ENCODE measurements around the gene REXO5. TPM values are rescaled to one million over a fixed set of nuclear protein-coding genes. Genes with fewer than 3 reads are reported as not detected.
A peak's percentile ranks its signal among the peaks of the same experiment; 100 is the strongest.

Gene REXO5
- total RNA-seq, 1 donor from 2014 or later = 4.0 TPM

GRCh38 chr16:20822521-20823325 lies 16.4 kb downstream of the REXO5 start:
- DNase-seq (ENCODE audit: low spot score) = no peak
- peaks cover 8% of the 10 kb centered on the region for H3K4me1 Mint-ChIP-seq (ENCODE audit: low read depth)
- H3K4me3 Mint-ChIP-seq (ENCODE audit: unreplicated experiment) = no peak overlapping the region
- H3K27ac Mint-ChIP-seq (ENCODE audit: unreplicated experiment) = no peak overlapping the region
- no peak for TF ChIP-seq CTCF (IDR thresholded peaks at IDR 0.05)
- H3K27me3 Mint-ChIP-seq (ENCODE audit: low read depth) = no peaks in the 10 kb centered on the region
- peaks cover 7% of the 10 kb centered on the region for H3K36me3 Mint-ChIP-seq (ENCODE audit: low read depth)
- H3K9me3 Mint-ChIP-seq (ENCODE audit: low read depth) = no peaks in the 10 kb centered on the region

GRCh38 chr16:20826039-20826566 lies 19.8 kb downstream of the REXO5 start:
- Mint-ChIP-seq H3K36me3 (ENCODE audit: low read depth) (peaks cover 4% of the 10 kb centered on the region), H3K27ac (ENCODE audit: unreplicated experiment) (no peak overlapping the region), H3K9me3 (ENCODE audit: low read depth) (no peaks in the 10 kb centered on the region), H3K4me1 (ENCODE audit: low read depth) (peaks cover 8% of the 10 kb centered on the region), H3K4me3 (ENCODE audit: unreplicated experiment) (no peak overlapping the region), H3K27me3 (ENCODE audit: low read depth) (no peaks in the 10 kb centered on the region)
- no peak for DNase-seq (ENCODE audit: low spot score)
- TF ChIP-seq CTCF (IDR thresholded peaks at IDR 0.05) = no peak

- H3K27me3 Mint-ChIP-seq (ENCODE audit: low read depth) = no peaks in the 10 kb centered on the region
- no peak overlapping the region for H3K4me3 Mint-ChIP-seq (ENCODE audit: unreplicated experiment)
- no peak for DNase-seq (ENCODE audit: low spot score)
- peaks cover 8% of the 10 kb centered on the region for H3K36me3 Mint-ChIP-seq (ENCODE audit: low read depth)
- H3K27ac Mint-ChIP-seq (ENCODE audit: unreplicated experiment) = no peak overlapping the region
- H3K4me1 Mint-ChIP-seq (ENCODE audit: low read depth) = peaks cover 4% of the 10 kb centered on the region
- peaks cover 2% of the 10 kb centered on the region for H3K9me3 Mint-ChIP-seq (ENCODE audit: low read depth)
- TF ChIP-seq CTCF (IDR thresholded peaks at IDR 0.05) = no peak
These were observed 23.2 kb downstream of the REXO5 start for GRCh38 chr16:20829536-20829935.

GRCh38 chr16:20830372-20830771 lies 24.0 kb downstream of the REXO5 start:
- no peaks in the 10 kb centered on the region for H3K27me3 Mint-ChIP-seq (ENCODE audit: low read depth)
- H3K4me3 Mint-ChIP-seq (ENCODE audit: unreplicated experiment) = no peak overlapping the region
- H3K27ac Mint-ChIP-seq (ENCODE audit: unreplicated experiment) = no peak overlapping the region
- H3K36me3 Mint-ChIP-seq (ENCODE audit: low read depth) = peaks cover 10% of the 10 kb centered on the region
- no peak for DNase-seq (ENCODE audit: low spot score)
- TF ChIP-seq CTCF (IDR thresholded peaks at IDR 0.05) = no peak
- peaks cover 4% of the 10 kb centered on the region for H3K4me1 Mint-ChIP-seq (ENCODE audit: low read depth)
- H3K9me3 Mint-ChIP-seq (ENCODE audit: low read depth) = peaks cover 3% of the 10 kb centered on the region

GRCh38 chr16:20833086-20833485 lies 26.8 kb downstream of the REXO5 start:
- H3K27me3 Mint-ChIP-seq (ENCODE audit: low read depth) = no peaks in the 10 kb centered on the region
- peaks cover 18% of the 10 kb centered on the region for H3K9me3 Mint-ChIP-seq (ENCODE audit: low read depth)
- peaks cover 25% of the 10 kb centered on the region for H3K36me3 Mint-ChIP-seq (ENCODE audit: low read depth)
- peaks cover 4% of the 10 kb centered on the region for H3K4me1 Mint-ChIP-seq (ENCODE audit: low read depth)
- TF ChIP-seq CTCF (IDR thresholded peaks at IDR 0.05) = no peak
- DNase-seq (ENCODE audit: low spot score) = no peak
- peak overlapping the region; percentile 12 for H3K27ac Mint-ChIP-seq (ENCODE audit: unreplicated experiment)
- no peak overlapping the region for H3K4me3 Mint-ChIP-seq (ENCODE audit: unreplicated experiment)
